ENCODE data around the gene SYT9.

- TF ChIP-seq POLR2A (IDR thresholded peaks at IDR 0.05) (no peak), CTCF (IDR thresholded peaks at IDR 0.05) (no peak), EP300 (IDR thresholded peaks at IDR 0.05) (no peak)
Measured at GRCh38 chr11:7351228-7351627, 99.5 kb downstream of the SYT9 start.

Measured in suprapubic skin (tissue), 3 donors.